Measurements from ENCODE around the gene KCTD6. TPM values are rescaled to one million over a fixed set of nuclear protein-coding genes. Genes with fewer than 3 reads are reported as not detected.

The KCTD6 gene
- polyA plus RNA-seq, 1 donor (not counting 4 experiments of a cell fraction or from before 2014, with no cell fraction given), result 7.6 TPM

GRCh38 chr3:58471025-58471887 is 20.6 kb upstream of the KCTD6 start:
- TF ChIP-seq CTCF (optimal IDR thresholded peaks at IDR 0.05 in 1 of 3, IDR thresholded peaks at IDR 0.05 in 1 of 3, conservative IDR thresholded peaks at IDR 0.05 in 1 of 3; ENCODE audit: extremely low read depth in 1 of 3, insufficient read depth in 2 of 3, low read length in 3 of 3) (no peak), EZH2 (IDR thresholded peaks at IDR 0.05; ENCODE audit: low read length) (no peak)
- Histone ChIP-seq H3K79me2 (ENCODE audit: control insufficient read depth, insufficient read depth, low read length) (no peaks in the 10 kb centered on the region), H3K4me3 (ENCODE audit: control insufficient read depth in 2 of 3, extremely low read depth in 1 of 3, insufficient read depth in 2 of 3, low read depth in 1 of 3, low read length in 3 of 3) (no peak overlapping the region), H4K20me1 (ENCODE audit: control insufficient read depth, extremely low read depth, insufficient read depth, low read length) (no peaks in the 10 kb centered on the region), H2AFZ (ENCODE audit: control insufficient read depth, low read length) (no peak overlapping the region), H3K27me3 (ENCODE audit: control insufficient read depth, extremely low read depth, insufficient read depth, low read length) (no peaks in the 10 kb centered on the region), H3K9me1 (ENCODE audit: control insufficient read depth, extremely low read depth, insufficient read depth, low read length) (no peaks in the 10 kb centered on the region), H3K4me1 (ENCODE audit: control insufficient read depth, extremely low read depth, insufficient read depth, low read length) (peaks cover 17% of the 10 kb centered on the region), H3K36me3 (ENCODE audit: control insufficient read depth in 2 of 2, extremely low read depth in 1 of 2, insufficient read depth in 2 of 2, low read length in 2 of 2) (no peaks in the 10 kb centered on the region), H3K4me2 (ENCODE audit: control insufficient read depth, extremely low read depth, insufficient read depth, low read depth, low read length) (peak overlapping the region; percentile 78), H3K27ac (ENCODE audit: control insufficient read depth, insufficient read depth, low read length) (peak overlapping the region; percentile 42), H3K9ac (ENCODE audit: control insufficient read depth, extremely low read depth, insufficient read depth, low read length) (no peak overlapping the region), H3K9me3 (ENCODE audit: control insufficient read depth, low read depth, low read length) (no peaks in the 10 kb centered on the region)
- dilution Hi-C loops (cut with MboI; ENCODE audit: extremely low pct_ligation_motif_present, low sequenced_read_pairs), result no loop called here
- FAIRE-seq (peak; percentile 94), DNase-seq (ENCODE audit: low read depth, low spot score) (peak; percentile 21)

- H3K4me2 ChIP-seq (ENCODE audit: control insufficient read depth, extremely low read depth, insufficient read depth, low read depth, low read length), result no peak overlapping the region
- H3K27ac ChIP-seq (ENCODE audit: control insufficient read depth, insufficient read depth, low read length), result no peak overlapping the region
- no peaks in the 10 kb centered on the region for H3K36me3 ChIP-seq (ENCODE audit: control insufficient read depth in 2 of 2, extremely low read depth in 1 of 2, insufficient read depth in 2 of 2, low read length in 2 of 2)
- H3K4me3 ChIP-seq (ENCODE audit: control insufficient read depth in 2 of 3, extremely low read depth in 1 of 3, insufficient read depth in 2 of 3, low read depth in 1 of 3, low read length in 3 of 3), result no peak overlapping the region
- no peak overlapping the region for H2AFZ ChIP-seq (ENCODE audit: control insufficient read depth, low read length)
- dilution Hi-C loops (cut with MboI; ENCODE audit: extremely low pct_ligation_motif_present, low sequenced_read_pairs), result no loop called here
- H3K79me2 ChIP-seq (ENCODE audit: control insufficient read depth, insufficient read depth, low read length), result no peaks in the 10 kb centered on the region
- no peaks in the 10 kb centered on the region for H3K27me3 ChIP-seq (ENCODE audit: control insufficient read depth, extremely low read depth, insufficient read depth, low read length)
- no peak for DNase-seq (ENCODE audit: low read depth, low spot score)
- H3K9me1 ChIP-seq (ENCODE audit: control insufficient read depth, extremely low read depth, insufficient read depth, low read length), result no peaks in the 10 kb centered on the region
- H4K20me1 ChIP-seq (ENCODE audit: control insufficient read depth, extremely low read depth, insufficient read depth, low read length), result no peaks in the 10 kb centered on the region
- no peak for FAIRE-seq
- peaks cover 17% of the 10 kb centered on the region for H3K4me1 ChIP-seq (ENCODE audit: control insufficient read depth, extremely low read depth, insufficient read depth, low read length)
- TF ChIP-seq EZH2 (IDR thresholded peaks at IDR 0.05; ENCODE audit: low read length), result no peak
- H3K9ac ChIP-seq (ENCODE audit: control insufficient read depth, extremely low read depth, insufficient read depth, low read length), result no peak overlapping the region
- no peaks in the 10 kb centered on the region for H3K9me3 ChIP-seq (ENCODE audit: control insufficient read depth, low read depth, low read length)
These were observed 18.6 kb upstream of the KCTD6 start for GRCh38 chr3:58473275-58473674.

Data from keratinocyte (primary cell).